T47D (cell line): ENCODE results near the gene GRPEL1.
"Not testable (repeated sequence)": the region's sequence is repeated elsewhere in the genome, so short reads cannot be mapped to it uniquely, and the experiment has no call there.

Source experiments
- DNase-seq, 2 experiments: peaks; one replicate each; pipeline versions ENCODE4 v3.0.0 to v3.0.0-alpha.2; 2011 to 2012; ENCODE audit warnings: low read depth in 1 of 2, low spot score in 1 of 2
- JUND ChIP-seq: IDR thresholded peaks from 2 replicates; pipeline ENCODE4 v1.6.1; 2012; ENCODE audit warnings: low read depth
- in situ Hi-C: cut with HindIII; loops from 2 replicates; pipeline ENCODE4 v1.10.0; 2016; ENCODE audit warnings: low sequenced_read_pairs, low pct_unique_long_range_greater_than_20kb

Gene GRPEL1

DNA sequence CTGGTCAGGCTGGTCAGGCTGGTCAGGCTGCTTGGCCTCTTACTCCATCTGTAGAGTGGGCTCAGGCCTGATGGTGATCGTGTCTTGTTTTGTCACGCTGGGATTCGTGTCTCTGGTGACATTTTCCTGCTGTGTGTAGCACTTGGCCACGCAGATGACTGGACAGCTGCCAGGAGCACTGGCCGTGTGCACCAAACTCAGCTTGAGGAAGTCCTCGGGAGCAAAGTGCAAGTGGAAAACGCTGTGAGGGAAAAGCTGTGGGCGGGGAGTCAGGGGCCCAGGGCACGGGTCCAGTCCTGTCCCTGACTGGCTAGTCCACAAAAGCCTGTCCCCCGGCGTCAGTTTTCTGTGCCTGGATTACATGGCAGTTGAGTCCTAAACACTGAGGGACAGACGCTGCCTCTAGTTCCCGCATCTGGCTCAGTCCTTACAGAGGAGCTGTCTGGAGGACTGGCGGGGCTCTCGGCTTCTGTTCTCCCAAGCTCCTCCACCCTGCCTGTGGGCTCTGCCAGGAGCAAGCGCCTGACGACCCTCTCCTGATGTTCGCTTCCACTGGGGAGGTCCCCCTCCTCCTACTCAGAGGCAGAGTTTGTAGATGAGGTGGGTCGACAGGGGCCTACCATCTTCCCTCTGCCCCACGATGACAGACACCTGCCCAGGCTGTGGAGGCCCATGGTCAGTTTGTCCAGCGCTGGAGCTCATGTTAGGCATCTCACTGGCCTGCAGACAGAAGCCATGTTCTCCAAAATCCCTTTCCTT is 35.9 kb upstream of the GRPEL1 start:
- in situ Hi-C loops: no loop called here

DNA sequence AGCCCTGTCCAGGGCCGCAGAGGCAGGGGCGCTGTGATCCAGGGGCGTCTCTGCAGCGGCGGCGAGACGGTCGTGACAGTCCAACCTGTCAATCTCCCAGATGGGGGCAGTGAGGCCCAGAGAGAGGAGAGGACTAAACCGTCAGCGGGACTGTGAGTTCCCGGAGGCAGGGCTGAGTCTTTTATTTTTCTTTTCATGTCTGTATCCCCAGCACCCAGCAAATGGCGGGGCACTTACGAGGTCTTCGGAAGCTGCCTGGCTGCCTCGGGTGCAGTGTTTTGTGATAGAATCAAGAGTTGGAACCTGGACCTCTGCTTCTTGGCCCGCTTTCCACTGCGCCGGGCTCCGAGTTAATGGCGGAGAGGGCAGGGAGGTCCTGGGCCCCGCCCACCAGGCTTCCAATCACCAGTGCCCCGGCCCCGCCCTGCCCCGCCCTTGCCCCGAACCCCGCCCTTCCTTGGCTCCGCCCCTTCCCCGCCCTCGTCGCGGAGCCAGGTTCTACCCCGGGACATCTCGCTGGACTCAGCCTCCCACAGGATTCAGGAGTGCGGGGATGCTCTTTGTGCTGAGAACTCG is 35.3 kb upstream of the GRPEL1 start:
- no peak for TF ChIP-seq JUND
- in situ Hi-C loops: no loop called here
- peak; percentile 82 to 84 for DNase-seq

More for the DNA sequence above, 35.9 kb upstream of the GRPEL1 start:
- TF ChIP-seq JUND: no peak
- no peak for DNase-seq

- in situ Hi-C loops, DNase-seq: not testable (repeated sequence)
Observed at GRCh38 chr4:7102516-7102909, 34.6 kb upstream of the GRPEL1 start.

DNA sequence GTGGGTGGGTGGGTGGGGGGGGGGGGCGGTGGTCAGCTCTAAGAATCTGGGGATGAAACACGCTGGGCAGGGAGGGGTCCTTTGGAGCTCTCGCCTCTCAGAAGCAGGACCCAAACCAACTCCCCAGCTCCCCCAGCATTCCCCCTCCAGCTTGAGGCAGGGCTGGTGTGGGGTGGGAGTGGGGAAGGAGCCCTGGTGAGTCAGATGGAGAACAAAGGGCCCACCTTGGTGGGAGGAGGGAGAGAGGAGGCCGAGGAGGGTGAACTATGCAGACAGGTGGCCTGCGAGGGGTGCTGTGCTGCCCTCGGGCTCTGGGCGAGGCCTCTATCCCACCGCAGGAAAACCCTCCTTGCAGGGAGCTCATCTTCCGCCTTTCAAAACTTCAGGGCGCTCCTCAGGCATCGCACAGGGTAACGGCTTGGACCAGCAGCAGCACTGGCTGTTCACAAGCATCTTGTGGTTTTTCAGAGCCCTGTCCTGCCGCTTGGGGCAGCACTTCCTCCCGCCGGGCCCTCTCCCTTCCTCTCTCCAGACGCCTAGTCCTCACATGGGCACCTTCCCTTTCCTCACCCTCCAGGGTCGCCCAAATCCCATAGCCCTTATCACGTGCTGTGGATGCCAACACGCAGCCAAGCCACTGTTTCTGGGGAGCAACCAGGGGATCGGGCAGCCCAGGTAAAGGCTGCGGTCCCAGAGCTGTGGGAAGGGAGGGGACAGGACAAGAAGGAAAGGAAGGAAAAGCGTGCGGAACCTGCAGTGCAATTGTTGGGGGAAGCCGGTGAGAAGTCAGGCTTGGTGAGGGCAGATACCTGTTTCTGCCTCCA is 34.0 kb upstream of the GRPEL1 start:
- in situ Hi-C loops: no loop called here
- no peak for TF ChIP-seq JUND
- DNase-seq: peak; percentile 69 to 74

DNA sequence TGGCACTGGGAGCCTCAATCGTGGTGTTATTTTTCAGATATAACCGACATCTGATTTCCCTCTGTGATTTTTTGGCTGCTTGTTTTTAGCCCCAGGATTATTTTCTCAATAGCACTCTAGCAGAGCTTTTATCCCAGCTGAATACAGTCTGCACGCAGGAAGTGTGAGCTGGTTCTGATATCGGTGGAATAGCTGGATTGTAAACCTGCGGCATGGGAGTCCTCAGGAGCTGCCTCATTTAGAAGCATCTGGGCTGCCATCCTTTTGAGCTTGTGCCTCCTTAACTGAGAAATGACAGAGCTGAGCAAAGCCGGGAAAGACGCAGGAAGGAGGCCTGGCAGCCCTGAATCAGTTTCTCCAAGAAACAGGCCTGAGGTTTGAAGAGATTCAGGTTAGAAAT is 28.4 kb upstream of the GRPEL1 start:
- in situ Hi-C loops: no loop called here
- no peak for TF ChIP-seq JUND
- no peak for DNase-seq

DNA sequence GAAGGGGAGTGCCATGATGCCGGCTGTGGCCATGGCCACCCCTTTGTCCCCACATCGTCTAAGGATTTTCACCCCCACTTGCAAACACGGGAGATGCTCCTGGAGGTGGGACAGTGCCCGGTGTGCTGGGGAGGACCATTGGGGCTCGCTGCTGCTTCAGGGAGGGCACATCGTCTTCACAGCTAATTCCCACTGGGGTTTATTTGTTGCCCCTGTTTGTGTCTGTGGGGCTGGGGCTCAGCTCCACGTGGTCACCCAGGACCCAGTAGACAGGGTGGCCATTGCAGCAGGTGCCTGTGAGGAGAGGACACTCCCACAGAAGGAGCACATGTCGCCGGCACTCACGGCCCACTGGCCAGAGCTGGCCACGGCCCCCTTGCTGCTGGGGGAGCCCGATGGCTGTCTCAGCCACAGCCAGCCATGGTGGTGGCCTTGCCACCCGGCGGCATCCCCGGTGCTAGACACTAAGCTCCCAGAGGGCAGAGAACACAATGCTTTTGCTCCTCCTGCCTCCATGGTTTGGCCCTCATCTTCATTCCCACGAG is 27.8 kb upstream of the GRPEL1 start:
- in situ Hi-C loops: no loop called here
- no peak for TF ChIP-seq JUND

GRCh38 chr4:7094916-7095315 is 27.1 kb upstream of the GRPEL1 start:
- no peak for DNase-seq
- in situ Hi-C loops: no loop called here
- no peak for TF ChIP-seq JUND

More for the DNA sequence above, 27.8 kb upstream of the GRPEL1 start:
- no peak for DNase-seq

GRCh38 chr4:7092026-7092425 is 24.2 kb upstream of the GRPEL1 start:
- no peak for DNase-seq
- in situ Hi-C loops: no loop called here
- no peak for TF ChIP-seq JUND

GRCh38 chr4:7089213-7089986 is 21.5 kb upstream of the GRPEL1 start:
- TF ChIP-seq JUND: no peak
- no peak for DNase-seq
- in situ Hi-C loops: no loop called here

DNA sequence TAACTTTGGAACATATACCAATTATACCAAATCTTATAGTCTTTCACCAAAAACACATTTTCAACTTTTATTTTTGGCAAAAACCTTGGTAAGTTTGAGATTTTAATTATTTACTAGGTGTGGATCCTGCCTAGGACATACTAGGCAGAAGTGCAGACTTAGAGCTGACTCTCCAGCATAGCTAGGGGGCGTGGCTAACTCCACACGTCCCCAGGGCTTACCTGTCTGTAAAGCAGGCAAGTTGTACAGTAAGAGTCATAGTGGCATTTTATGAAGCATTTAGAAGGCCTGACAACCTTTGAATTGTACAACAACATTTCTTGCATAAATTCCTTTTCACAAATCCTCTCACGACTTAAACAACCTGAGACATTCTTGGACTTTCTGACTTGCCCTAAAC is 19.2 kb upstream of the GRPEL1 start:
- no peak for DNase-seq
- in situ Hi-C loops: no loop called here
- no peak for TF ChIP-seq JUND

- TF ChIP-seq JUND: no peak
- no peak for DNase-seq
- in situ Hi-C loops: no loop called here
Observed at GRCh38 chr4:7086384-7086783, 18.5 kb upstream of the GRPEL1 start.

GRCh38 chr4:7084564-7084961 is 16.7 kb upstream of the GRPEL1 start:
- in situ Hi-C loops, DNase-seq: not testable (repeated sequence)
